HG03280 (cell line): ENCODE results near the gene GABBR2.

Source experiments
- ATAC-seq: cut with Tn5 transposase; IDR thresholded peaks from one replicate; pipeline ENCODE4 v1.9.1; 2021; ENCODE audit warnings: mild to moderate bottlenecking, moderate library complexity; ENCODE audit not compliant: unreplicated experiment

The GABBR2 gene

GRCh38 chr9:98639133-98639532 lies 69.6 kb downstream of the GABBR2 start:
- no peak for ATAC-seq

GRCh38 chr9:98637381-98637780 lies 71.4 kb downstream of the GABBR2 start:
- ATAC-seq = no peak

DNA sequence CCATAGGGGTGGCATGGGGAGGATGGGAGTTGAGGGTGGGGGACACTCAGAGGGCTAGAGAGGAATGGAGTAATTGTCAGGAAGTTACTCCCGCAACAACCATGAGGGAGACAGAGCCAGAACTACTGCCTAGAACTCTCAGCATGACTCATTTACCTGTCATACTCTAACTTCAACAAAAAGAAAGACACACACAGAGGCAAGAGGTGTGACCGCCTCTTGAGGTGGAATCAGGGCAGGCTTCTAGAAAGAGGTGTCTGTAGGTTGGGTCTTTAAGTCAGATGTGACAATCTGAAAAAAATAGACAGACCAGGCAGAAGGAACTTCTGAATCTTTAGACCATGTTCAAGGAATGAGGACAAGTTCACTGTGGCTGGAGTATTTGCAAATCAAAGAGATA lies 73.4 kb downstream of the GABBR2 start:
- no peak for ATAC-seq

GRCh38 chr9:98634685-98635336 lies 73.9 kb downstream of the GABBR2 start:
- no peak for ATAC-seq

DNA sequence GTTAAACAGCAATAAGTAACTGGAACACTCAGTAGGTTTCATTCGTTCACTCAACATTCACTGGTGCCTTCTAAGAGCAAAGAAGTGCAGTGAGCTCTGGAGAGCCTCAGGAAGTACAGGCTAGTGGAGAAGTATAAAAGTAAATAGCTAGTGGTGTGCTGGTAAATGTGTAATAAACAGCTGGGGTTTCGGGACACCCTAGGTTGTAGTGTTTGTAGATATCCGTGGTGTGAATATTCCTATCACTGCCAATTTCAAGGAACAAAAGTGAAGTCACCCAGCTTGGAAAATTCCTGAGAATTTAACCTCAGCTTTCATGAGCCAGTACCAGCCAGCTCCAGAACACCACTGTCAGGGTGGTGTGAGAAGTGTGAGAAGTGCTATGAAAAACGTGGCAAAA lies 75.9 kb downstream of the GABBR2 start:
- no peak for ATAC-seq

GRCh38 chr9:98627296-98627695 lies 81.4 kb downstream of the GABBR2 start:
- ATAC-seq = no peak

DNA sequence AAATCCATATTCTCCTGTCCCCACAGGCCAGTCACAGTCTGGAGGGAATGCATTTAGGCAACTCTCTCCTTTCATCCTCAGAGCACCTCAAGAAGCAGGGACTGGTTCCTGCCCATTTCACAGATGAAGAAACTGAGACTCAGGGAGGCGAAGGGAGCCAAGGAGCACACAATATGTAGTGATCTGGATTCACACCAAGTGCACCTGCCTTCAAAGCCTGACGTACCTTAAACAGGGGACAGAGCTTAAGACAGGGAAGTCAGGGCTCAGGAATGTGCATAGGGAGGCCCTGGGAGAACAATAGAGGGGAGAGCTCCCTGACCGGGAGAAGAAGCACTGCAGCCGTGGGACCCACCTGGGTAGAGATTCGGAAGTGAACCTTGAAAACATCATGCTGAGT lies 83.0 kb downstream of the GABBR2 start:
- no peak for ATAC-seq

GRCh38 chr9:98619788-98620187 lies 88.9 kb downstream of the GABBR2 start:
- no peak for ATAC-seq

DNA sequence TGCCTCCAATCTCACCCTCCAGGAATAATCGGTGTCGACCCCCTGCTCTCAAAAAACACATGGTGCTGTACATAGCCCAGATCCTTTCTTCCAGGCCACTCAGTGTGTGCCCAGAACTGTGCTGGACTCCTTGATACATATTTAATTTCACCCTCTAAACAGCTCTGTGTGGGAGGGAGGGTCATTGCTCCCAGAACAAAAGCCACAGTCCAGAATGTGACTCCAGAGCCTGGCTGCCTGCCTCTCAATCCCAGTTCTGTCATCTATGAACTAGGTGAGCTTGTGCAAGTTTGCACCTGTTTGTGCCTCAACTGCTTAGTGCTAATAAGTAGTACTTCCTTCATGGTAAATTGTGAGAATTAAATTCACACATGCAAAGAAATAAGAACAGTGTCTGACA lies 93.1 kb downstream of the GABBR2 start:
- no peak for ATAC-seq

- ATAC-seq = no peak
Observed at GRCh38 chr9:98614941-98615340, 93.8 kb downstream of the GABBR2 start.

DNA sequence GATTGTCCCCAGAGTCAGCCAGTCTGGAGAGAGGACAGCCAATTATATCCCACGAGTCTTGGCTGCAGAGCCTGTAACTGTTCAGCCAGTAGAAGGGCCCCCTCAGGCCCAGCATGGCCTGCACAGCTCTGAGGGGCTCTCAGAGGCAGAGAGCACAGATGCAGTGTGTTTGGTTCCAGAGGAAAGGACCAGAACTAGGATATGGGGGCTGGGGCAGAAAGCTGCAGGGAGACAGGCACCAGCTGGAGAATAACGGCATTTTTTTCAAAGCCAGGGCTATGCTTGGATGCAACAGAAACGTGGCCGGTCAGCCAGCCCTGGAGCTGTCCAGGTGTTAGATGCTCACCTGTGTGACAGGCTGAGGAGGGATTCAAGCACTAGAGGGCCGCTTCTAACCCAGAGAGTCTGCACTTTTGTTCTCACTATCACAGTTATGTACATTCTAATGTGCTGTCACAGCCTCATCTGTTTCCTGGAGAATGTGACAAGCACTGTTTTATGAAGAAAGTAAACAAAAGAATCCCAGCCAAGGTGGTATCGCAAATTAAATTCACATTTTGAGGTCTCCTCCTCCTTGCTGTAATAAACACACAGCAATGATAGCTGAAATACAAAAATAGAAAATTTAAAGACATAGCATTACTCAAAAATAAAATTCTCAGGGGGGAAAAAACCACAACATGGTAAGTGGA lies 96.5 kb downstream of the GABBR2 start:
- ATAC-seq = no peak

GRCh38 chr9:98611319-98611718 lies 97.4 kb downstream of the GABBR2 start:
- no peak for ATAC-seq

- no peak for ATAC-seq
Observed at GRCh38 chr9:98610711-98611110, 98.0 kb downstream of the GABBR2 start.

- ATAC-seq = no peak
Observed at GRCh38 chr9:98610211-98610610, 98.5 kb downstream of the GABBR2 start.

DNA sequence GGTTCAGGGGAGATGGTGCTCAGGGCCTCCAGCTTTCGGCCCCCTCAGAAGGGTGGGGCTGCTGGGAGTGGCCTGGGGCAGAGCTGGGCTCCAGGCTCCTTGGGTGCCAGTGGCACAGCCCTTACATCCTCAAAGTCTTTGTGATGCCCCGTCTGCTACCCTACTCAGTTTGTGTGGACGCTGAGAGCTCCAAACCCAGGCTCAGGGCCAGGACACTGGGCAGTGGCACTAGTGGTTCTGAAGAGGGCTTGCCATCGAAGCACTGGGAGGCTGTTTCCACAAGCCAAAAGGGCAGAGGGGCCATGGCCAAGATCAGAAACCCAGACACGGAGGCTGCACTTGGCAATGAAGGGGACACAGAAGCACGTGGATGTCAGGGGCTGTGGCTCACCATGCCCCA lies 99.1 kb downstream of the GABBR2 start:
- no peak for ATAC-seq

GRCh38 chr9:98607787-98608186 lies 100.9 kb downstream of the GABBR2 start:
- no peak for ATAC-seq

GRCh38 chr9:98607152-98607551 lies 101.6 kb downstream of the GABBR2 start:
- no peak for ATAC-seq

DNA sequence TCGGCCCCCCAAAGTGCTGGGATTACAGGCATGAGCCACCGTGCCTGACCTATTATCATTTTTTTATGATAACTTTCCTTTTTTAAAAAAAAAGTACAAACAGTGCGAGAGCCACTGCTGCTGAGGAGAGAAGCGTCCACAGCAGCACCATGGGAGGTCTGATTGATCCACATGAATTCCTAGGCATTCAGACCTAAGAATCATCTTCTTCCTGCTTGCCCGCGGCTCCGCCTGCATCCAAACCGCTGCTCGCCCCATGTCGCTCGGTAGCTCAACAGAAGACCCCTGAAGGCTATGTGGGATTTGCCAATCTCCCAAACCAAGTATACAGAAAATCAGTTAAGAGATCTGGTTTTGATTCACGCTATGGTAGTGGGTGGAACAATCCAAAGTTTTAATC lies 102.0 kb downstream of the GABBR2 start:
- no peak for ATAC-seq

DNA sequence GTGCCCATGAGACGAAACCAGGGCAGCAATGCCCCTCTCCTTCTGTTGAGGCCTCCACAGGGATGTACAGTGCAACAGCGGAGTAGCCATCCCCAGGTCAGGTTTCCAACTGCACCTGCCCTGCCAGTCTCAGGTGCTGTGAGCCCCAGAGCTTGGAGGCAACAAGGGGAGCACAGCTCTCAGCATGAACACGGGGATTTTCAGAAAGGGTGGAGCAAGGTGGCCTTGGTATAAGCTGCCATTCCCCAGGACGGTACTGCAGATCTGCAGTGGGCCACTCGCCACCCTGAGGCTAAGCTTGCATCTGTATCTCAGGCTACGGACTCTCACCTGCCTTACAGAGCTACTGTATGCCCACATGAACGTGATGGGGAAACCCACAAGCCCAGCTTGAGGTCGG lies 103.6 kb downstream of the GABBR2 start:
- no peak for ATAC-seq

DNA sequence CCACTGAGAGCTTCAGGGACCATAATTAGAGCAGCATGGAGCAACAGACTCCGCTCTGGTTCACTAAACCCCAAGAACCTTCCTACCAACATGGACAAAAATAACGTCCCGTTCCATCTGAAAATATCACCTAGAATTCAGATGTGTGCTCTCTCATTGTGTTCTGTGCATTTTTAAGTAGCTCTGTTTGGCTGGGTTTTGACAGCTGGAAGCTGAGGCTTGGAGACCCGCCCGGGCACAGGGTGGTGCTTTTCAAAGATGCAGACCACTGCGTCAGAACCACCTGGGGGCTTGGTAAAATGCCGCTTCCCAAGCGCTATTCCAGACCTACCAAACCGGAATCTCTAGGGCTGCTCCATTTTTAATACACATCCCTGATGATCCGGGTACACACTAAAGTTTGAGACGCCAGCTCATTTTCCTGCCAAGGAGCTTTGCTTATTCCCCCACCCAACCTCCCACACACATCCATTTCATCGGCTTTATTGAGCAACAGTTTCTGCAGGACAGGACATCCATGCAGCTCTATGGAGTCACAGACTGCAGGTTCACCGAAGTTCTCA lies 104.8 kb downstream of the GABBR2 start:
- no peak for ATAC-seq

GRCh38 chr9:98602839-98603500 lies 105.8 kb downstream of the GABBR2 start:
- no peak for ATAC-seq

DNA sequence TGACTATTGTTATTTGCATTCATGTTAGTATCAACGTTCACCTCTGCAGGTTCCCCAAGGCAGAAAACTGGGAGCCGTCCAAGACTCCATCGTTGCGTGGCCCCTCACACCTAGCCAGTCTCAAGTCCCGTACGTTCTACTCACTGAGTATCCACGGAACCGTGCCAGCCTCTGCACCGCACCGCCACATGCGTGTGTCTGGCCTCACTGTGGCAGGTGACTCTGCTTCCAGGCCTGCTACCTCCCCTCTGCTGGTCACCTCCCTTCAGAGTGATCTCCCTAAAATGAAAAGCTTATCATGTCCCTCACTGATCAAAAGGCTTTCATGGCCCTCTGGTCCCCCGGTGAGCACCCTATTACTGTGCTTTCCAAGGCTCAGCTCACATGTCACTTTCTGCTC lies 108.1 kb downstream of the GABBR2 start:
- ATAC-seq = no peak
